AG20443 (cell line): Measurements from ENCODE around the gene HOMER2.

Experiments used
- DNase-seq: peaks from one replicate; pipeline ENCODE4 v3.0.0; 2012; ENCODE audit warnings: low spot score, mixed read lengths

Gene HOMER2

DNA sequence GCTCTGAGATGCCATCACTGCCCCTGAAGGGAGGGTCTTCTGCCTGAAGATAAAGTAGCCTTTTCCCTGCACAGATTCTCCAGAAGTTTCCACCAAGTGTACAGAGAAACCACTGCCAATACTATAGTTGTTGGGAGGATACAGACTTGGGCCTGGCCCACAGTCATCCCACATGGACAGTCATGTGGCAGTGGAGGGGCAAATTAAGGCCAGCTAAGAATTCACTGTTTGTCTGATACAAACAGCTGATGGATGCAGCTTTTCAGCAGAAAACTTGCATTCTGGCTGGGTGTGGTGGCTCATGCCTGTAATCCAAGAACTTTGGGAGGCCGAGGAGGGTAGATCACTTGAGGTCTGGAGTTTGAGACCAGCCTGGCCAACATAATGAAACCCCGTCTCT lies 22.1 kb downstream of the HOMER2 start:
- DNase-seq: no peak

DNA sequence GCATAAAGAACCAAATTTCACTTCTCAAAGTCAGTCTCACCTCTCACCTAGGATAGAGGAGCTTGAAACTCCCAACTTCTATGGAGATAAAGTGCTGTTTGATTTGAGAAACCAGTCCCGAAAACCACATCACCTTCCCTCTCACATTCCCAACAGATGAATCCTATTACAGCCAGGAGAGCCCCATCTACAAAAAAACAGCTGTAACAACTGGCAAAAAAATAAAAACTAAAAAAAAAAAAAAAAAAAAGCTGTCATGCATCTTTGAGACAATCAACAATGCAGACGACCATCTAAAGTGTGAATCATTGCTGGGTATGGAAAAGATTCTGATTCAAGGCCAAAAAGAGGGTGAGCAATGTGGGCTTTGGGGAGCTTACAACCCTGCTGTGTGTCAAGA lies 23.8 kb downstream of the HOMER2 start:
- no peak for DNase-seq

DNA sequence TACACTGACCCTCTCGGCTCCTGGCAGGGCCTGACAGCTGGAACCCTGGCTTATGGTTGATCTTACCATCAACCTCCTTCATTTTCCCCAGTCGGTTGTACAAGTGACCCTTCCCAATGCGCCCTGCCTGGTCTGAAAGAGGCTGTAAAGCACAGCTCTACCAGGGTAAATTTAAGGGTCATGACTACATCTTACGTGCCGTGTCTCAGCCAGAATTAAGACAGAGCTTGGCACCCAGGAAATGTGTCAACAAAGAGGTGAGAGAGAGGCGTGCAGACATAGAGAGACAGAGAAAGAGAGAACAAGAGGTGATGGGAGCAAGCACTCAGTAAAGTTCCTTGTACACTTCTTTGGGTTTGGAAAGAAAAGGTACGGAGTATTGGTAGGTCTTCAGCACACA lies 28.8 kb downstream of the HOMER2 start:
- no peak for DNase-seq

DNA sequence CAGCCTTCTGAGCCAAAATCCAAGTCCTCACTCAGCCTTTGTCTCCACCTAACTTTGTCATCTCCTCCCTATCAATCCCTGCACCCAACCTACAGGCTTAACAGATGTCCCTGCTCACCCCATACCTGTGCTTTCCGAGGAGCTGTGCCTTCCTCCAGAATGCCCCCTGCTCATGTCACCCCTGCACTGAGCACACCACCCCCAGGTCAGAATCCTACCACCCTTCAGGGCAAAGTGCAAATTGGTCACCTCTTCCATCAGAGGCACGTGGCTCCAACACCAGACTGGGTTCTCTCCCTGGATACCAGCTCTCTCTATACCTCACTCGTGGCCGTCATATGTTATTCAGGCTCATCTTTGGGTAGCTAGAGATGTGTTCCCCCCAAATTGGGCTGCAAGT lies 29.8 kb downstream of the HOMER2 start:
- no peak for DNase-seq

DNA sequence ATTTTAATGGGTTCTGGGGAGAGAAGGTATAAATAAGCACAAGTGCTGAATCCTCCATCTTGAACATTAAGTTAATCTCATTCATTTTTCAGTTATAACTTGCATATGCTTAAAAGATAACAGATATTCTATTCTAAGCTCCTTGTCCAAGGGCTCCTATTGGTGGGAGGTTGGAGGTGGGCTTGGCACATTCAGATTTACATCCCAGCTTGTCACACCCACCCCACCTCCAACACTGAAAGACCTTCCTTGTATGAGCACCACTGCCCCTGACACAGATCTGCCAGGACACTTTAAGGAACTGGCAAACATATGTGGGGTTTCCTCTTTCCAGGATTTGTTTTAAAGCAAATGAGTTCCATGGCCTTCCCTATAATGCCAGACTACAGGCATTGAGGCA lies 30.6 kb downstream of the HOMER2 start:
- DNase-seq: no peak

DNA sequence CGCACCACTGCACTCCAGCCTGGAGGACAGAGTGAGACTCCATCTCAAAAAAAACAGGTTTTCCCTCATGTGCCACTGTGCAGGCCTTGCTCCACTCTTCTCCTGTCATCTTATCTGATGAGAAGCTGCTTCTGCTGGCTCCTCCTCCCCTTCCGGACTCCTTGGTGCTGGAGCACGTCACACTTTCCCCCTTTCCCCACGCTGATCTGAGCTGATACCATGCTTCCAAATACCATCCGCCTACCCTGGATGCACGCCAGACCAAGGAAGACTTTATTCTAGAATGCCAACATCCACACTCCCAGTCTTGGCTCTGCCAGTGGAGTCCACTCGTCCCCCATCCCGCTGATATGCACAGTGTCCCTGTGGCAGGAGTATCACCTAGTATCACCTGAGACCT lies 31.3 kb downstream of the HOMER2 start:
- no peak for DNase-seq

DNA sequence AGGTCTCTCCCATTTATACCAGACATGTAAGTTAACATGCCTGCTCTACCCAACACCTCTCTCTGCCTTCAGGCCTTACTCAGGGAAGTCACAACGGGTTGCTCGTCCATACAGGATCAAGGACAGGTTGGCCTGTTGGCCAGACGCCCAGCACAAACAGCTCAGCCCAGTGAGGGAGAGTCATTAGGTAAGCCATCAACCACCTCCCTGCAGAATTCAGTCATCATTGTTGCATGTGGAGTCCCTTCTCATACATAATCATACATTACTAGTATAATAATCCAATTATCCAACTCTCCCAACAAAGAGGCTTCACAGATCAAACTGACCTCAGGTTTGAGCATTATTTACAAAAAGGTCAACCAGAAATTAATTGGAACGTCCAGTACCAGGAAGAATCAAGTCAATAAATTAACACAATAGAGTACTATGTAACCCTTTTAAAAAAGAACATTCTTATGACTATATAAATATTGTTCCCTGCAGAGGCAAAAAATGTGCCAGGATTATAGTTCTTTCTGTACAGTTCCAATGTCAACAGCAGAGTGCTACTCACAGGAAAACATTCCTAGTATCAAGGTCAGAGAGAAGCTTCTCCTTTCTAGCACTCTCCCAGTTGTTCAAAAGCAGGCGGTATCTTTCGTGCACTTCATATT lies 33.2 kb downstream of the HOMER2 start:
- DNase-seq: no peak

DNA sequence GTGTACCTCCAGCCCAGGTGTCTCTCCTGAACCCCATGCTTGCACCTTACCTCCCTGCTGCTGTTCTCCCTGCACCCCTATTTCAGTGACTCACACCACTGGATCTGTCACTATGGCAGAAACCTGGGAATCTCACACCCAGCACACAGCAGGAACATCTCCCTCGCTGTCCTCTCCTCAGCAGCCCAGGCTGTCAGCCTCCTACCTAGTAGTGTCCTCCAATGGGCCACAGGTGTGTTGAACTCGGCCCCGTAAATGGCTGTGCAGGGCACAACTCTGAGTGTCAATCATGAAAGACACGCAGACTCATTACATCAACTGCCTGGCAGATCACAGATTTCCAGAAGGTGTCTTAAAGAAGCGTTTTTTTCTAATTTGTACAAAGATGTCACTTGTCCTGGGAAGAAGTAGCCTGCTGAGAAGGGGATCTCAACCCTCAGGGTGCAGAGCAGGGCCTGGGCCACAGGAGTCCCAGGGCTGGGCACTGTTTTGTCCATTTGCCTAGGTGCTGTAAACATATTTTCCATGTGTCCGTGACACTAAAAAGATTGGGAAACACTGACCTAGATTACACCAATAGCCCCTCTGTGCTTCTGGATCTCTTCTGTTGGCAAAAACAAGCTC lies 33.8 kb downstream of the HOMER2 start:
- DNase-seq: no peak

DNA sequence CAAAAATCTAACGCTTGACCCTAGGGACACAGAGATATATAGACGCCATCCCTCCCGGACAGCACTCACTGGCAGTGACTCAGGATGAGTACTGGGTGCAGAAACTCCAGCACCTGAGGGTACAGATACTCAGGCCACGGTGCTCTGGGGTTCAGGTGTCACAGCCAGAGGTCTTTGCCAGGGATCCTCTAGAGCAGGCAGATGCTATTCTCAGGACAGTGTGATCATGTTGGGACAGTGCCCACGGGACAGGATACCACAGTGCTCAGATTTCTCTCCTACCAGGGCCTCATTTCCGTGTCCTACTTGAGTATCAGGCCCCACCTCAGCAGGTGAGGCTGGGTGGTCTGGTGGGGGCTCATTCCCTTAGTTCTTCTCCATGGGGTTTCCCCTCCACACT lies 34.4 kb downstream of the HOMER2 start:
- DNase-seq: no peak

DNA sequence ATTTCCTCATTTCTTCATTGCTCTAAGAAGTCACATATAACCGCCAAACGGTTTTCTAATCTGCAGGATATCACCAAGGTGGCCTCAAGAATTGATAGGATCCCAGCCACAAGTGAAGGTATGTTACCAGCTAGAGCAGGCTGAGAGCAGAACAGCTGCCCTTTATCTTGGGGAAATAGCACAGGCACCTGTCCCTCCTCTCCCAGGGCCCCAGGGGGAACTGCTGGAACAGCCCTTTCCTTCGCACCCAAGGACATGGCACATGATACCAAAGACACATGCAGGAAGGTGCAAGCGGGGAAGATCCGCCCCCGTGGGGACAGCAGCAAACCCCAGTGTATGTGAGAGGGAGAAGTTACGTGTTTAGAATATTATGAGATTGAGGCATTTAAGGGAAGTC lies 35.3 kb downstream of the HOMER2 start:
- no peak for DNase-seq

DNA sequence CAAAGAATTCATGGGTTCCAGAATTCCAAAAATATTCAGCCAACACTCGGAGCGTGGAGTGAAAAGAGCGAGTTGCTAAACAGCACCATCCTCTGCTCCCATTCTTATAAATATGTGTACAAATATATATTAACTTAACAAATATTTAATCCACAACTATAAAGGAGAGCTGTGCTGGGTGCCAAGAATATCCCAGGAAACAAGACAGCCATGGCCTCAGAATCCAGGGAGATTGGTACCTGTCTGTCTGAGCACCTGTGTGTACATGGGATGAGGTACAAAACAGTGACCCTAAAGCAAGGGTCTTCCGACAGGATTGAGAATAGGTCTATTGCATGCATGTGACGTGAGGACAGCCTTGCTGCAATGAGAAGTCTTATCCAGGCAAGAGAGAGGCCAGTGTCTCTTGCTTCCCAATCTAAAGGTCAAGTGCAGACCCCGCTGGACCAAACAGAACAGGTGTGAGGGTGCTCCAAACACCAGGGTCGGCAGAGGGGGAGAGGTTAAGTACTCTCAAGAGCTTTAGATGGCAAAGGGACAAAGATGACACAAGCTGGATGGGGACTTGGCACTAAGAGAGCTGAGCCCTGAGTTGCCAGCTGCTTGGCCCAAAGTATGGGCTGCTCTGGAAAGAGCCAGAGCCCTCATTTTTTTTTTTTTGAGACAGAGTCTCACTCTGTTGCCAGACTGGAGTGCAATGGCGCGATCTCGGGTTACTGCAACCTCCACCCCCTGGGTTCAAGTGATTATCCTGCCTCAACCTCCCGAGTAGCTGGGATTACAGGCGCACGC lies 36.2 kb downstream of the HOMER2 start:
- DNase-seq: no peak

DNA sequence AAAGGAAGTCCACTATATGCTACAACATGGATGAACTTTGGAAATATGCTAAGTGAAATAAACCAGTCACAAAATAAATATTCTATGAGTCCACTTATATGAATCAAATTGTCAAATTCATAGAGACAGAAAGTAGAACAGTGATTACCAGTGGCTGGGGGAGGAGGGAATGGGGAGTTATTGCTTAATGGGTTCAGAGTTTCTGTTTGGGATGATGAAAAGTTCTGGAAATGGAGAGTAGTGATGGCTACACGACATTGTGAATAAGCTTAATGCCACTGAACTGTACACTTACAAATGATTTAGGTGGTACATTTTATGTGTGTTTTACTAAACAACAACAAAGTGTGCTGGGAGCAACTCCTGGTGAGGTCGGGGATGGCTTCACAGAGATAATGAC lies 38.1 kb downstream of the HOMER2 start:
- no peak for DNase-seq

DNA sequence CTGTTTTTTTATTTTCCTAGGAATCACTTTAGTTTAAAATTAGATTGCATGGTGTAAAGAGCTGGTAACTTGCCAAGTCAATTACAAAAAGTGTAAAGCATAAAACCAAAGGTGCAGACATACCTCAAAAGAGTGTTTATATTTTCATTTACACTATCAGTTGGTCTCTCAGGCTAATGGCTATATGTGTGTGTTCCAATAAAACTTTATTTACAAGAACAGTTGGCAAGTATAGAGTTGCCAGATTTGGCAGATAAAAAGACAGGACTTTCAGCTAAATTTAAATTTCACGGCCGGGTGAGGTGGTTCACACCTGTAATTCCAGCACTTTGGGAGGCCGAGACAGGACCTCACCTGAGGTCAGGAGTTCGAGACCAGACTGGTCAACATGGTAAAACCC lies 41.1 kb downstream of the HOMER2 start:
- DNase-seq: no peak

DNA sequence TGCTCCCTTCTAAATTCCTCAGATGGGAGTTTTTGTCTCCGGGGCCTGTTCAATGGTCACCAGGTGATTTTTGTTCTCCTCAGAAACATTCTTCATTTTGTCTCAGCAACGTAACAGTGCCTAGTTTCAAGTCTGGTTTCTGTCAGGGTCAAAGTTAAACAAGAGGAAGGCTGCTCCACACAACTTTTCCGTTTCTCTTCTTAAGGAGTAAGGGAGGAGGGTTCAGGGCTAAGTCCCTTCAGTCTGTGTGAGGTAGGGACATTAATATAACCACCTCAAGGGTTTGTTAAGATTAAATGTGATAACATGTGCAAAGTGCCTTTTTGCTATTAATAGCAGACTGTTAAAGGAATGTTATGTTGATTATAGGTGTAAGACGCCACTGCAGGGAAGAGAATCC lies 41.8 kb downstream of the HOMER2 start:
- no peak for DNase-seq

DNA sequence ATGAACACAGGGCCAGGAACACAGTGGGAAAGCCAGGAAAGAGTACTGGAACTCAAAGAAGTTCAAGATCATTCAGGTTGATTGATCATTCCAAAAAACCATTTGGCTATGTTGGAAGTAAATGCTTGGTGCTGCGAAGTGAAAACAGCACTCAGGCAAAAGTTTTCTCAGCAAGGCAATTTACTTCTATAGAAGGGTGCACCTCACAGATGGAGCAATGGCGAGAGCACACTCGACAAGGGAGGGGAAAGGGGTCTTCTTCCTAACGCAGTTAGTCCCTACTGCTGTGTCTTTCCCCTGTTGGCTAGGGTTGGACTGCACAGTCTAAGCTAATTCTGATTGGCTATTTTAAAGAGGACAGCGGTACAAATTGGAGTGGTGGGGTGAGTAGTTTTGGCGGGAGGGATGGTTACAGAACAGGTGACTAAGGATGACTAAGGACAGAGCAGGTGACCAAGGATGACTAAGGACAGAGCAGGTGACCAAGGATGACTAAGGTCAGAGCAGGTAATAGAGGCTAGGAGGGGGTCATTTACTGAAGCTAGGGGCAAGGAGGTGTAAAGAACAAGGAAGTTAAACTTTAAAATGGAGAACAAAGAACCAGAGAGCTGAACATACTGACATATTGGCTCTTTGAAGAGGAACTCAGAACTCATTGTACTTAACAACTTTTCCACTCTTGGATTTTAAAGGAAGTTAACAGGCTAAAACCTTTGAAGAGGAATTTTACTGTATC lies 43.3 kb downstream of the HOMER2 start:
- DNase-seq: no peak

DNA sequence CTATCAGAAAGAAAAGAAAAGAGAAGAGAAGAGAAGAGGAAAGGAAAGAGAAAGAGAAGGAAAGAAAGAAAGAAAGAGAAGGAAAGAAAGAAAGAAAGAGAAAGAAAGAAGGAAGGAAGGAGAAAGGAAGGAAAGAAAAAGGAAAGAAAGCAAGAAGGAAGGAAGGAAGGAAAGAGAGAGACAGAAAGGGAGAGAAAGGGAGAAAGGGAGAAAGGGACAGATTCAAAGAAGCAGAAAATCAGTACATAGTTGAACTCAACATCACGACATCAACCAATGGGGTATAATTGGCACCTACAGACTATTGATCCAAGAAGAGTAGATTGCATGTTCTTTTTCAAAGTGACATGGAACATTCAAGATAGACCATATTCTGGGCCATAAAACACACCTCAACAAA lies 45.2 kb downstream of the HOMER2 start:
- no peak for DNase-seq

DNA sequence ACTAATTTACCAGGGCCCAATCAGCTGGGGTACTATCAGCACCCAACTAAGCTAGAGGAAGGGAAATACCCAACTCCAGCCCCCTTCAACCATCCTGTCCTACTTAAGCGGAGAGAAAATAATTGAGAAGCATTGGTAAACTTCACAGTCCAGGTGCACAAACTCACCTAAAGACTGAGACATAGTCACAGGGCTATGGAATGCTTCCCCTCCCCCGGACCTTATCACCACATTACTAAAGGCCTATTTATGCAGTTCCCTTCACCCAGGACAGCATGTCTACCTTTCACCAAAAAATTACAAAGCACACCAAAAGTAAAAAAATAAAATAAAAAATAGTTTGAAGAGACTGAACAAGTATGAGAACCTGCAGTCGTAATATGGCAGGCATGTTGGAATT lies 47.9 kb downstream of the HOMER2 start:
- DNase-seq: no peak

DNA sequence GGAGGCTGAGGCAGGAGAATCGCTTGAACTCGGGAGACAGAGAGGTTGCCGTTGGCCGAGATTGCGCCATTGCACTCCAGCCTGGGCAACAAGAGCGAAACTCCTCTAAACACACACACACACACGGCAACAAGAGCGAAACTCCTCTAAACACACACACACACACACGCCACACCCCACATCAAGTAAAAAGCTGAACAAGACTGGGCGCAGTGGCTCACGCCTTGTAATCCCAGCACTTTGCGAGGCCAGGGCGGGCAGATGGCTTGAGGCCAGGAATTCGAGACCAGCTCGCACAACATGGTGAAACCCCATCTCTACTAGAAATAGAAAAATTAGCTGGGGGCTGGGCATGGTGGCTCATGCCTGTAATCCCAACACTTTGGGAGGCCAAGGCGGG lies 49.0 kb downstream of the HOMER2 start:
- no peak for DNase-seq

DNA sequence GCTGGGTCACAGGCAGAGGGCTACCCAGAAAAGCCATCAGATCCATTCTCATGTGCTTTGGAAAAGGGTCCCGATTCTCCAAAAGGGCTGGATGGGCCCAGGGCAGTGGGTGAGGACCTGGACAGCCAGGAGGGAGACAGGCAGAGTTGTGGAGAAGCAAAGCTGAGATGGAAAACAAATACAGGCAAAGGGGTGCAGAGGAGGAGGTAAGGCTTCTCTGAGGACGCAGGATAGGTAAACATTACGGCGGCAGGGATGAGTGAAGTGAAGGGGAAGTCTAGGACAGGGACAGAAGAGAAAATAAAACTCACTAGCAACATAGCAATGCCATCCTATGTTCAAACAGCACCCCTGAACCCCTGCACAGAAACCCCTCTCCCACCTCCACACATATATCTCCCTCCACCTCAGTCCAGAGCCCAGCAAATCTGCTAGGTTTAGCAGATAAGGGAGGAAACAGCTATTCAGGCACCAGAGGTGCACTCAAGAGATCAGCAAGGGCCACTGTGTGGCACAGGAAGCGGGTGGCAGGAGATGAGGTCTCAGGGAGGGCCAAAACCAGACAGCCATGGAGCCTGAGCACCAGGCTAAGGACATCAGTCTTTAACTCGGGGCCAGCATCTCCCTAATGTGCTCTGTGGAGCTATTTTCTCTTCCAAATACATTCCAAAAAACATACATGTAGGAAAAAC lies 51.3 kb downstream of the HOMER2 start:
- no peak for DNase-seq

DNA sequence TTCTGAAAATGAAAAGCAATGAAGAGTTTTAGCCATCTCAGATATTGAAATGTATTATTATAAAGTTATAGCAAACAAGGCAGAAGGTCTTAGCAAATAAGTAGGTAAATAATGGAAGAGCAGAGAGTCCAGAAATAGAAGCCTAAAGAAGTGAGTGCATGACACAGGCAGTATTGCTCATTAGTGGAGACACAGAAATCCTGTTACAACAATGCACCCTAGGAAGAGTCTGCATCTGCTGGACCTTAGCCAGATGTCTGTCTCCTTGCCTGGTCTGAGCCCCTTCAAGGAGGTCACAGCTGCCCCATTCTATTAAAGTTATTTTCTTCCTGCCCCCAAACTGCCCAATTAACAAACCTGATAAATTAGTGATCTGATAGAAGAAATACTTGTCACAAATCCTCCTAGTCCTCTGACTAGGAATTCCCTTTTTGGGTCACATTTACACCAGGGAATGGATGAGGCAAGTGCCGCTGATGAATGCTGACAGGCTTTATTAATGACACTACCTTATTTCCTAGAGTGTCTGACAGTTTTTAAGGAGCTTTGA lies 51.9 kb downstream of the HOMER2 start:
- no peak for DNase-seq

DNA sequence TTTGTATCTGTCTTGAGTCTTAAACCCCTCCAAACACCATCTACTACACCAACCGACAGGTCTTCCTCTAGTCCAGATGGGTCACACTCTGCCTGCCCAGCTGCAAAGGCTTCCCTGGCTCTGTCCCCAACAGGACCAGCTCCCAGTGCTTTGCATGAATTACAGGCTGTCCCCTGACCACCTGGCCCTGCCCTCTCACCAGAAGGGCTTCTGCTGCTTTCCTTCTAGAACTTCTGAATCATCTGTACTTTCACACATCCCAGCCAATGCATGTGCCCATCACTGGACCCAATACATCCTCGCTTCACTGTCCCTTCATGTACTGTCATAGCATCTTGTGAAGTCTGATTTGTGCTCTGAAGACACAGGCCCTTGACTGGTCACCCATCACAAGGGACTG lies 53.6 kb downstream of the HOMER2 start:
- no peak for DNase-seq

DNA sequence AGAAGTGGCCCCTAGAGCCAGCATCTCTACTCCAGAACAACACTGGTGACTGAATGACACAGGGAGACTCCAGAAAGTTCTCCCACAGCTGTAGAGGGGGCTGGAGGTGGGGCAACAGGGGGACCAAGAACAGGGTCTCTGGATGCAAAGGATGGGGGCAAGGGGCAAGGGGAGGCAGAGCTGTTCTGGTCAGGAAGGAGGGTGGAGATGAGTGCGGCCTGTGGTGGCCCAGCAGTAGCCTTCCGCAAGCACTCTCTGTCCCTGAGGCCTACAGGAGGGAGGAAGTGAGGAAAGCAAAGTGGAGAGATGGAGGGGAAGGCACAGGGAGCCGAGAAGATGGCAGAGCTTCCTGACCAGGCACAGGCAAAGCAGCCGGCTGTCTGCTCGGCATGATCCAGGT lies 56.5 kb downstream of the HOMER2 start:
- no peak for DNase-seq
